Measurements from ENCODE around the gene SNURF.
A peak's percentile ranks its signal among the peaks of the same experiment; 100 is the strongest.
"Not testable (repeated sequence)": the region's sequence is repeated elsewhere in the genome, so short reads cannot be mapped to it uniquely, and the experiment has no call there.

SNURF gene, protein sequence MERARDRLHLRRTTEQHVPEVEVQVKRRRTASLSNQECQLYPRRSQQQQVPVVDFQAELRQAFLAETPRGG

DNA sequence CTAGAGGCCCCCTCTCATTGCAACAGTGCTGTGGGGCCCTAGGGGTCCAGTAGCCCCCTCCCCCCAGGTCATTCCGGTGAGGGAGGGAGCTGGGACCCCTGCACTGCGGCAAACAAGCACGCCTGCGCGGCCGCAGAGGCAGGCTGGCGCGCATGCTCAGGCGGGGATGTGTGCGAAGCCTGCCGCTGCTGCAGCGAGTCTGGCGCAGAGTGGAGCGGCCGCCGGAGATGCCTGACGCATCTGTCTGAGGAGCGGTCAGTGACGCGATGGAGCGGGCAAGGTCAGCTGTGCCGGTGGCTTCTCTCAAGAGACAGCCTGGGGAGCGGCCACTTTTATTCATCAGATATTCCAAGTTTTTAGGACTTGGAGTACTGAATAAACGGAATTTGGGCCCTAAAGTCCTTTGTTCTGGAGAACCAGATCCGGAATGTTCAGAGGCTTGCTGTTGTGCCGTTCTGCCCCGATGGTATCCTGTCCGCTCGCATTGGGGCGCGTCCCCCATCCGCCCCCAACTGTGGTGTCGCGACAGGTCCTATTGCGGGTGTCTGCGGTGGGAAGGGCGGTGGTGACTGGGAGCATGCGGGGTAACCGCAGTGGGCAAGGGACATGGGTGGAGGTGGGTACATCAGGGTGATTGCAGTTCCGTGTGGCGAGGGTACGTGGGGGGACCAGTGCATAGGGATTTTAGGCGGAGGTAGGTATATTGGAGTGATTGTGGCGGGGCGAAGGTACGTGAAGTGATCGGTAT, at the start of gene SNURF, which contains the start of gene SNRPN:
Gene SNURF, plus strand, starts transcription at position 205 of the 748 bp plus-strand sequence. Its CDS starts 62 bp downstream, at position 267.
Gene SNRPN, plus strand, starts transcription at position 205 of the 748 bp plus-strand sequence. CDS start 19,467 bp downstream, outside the sequence.
- DNase-seq (ENCODE audit: extremely low read depth, low read depth) = peak; percentile 28
- TF ChIP-seq, protein P1, sequence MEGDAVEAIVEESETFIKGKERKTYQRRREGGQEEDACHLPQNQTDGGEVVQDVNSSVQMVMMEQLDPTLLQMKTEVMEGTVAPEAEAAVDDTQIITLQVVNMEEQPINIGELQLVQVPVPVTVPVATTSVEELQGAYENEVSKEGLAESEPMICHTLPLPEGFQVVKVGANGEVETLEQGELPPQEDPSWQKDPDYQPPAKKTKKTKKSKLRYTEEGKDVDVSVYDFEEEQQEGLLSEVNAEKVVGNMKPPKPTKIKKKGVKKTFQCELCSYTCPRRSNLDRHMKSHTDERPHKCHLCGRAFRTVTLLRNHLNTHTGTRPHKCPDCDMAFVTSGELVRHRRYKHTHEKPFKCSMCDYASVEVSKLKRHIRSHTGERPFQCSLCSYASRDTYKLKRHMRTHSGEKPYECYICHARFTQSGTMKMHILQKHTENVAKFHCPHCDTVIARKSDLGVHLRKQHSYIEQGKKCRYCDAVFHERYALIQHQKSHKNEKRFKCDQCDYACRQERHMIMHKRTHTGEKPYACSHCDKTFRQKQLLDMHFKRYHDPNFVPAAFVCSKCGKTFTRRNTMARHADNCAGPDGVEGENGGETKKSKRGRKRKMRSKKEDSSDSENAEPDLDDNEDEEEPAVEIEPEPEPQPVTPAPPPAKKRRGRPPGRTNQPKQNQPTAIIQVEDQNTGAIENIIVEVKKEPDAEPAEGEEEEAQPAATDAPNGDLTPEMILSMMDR (IDR thresholded peaks at IDR 0.05; ENCODE audit: low read depth, low read length) = no peak

DNA sequence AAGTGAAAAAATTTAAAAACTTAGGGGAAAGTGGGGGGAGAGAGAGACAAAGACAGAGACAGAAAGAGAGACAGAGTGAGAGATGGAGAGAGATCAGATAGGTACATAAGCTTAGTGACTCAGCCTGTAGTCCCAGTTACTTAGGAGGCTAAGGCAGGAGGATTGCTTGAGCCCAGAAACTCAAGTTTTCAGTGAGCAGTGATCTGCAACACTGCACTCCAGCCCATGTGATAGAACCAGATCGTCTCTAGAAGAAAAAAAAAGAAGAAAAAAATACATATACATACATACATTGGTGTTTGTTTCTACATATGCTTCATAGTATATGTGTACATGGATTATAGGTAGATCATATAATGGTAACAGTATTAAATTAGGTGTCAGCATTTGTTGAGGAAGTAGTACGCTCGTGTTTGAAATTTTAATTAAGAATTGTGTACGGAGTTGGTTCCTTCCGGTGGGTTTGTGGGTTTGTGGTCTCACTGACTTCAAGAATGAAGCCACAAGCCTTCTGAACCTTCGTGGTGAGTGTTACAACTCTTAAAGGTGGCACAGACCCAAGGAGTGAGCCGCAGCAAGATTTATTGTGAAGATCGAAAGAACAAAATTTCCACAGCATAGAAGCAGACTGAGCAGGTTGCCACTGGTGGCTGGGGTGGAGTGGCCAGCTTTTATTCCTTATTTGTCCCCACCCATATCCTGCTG, 38.3 kb upstream of the SNURF start:
- TF ChIP-seq, protein P1 (IDR thresholded peaks at IDR 0.05; ENCODE audit: low read depth, low read length) = no peak
- no peak for DNase-seq (ENCODE audit: extremely low read depth, low read depth)

DNA sequence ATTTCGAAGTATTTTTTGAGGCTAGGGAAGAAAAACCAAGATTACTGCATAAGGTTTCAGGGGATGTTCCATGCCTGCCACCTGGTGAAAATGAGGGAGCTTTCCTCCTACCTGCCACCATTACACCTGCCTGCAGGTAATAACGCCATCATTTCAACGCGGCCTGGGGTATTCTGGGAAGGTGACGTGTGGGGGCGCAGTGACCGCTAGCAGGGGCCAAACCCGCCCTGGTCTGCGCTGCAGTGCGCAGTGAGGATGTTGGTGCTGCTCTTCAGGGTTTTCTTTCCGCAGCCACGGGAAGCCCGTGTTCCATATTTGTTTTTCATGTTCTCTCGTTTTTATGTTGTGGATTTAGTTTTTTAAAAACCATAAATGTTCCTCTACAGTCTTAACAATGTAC, 37.4 kb upstream of the SNURF start:
- TF ChIP-seq, protein P1 (IDR thresholded peaks at IDR 0.05; ENCODE audit: low read depth, low read length) = no peak
- no peak for DNase-seq (ENCODE audit: extremely low read depth, low read depth)

DNA sequence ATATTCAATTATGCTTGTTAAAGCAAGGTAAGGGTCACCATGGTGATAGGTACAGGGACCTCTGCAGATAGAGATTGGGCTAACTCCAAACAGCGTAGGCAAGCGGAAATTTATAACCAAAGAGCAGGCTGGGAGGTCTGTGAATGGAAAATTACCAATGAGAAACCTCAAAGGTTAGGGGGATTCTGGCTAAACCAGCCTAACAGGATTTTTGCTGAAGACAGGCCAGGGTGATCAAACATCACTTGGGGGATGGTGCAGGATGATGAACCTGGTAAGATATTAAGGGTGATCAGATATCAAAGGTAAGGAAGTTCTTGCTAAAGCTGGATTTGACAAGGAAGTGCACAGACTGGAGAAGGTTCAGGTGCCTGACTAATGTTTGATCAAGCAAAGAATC, 35.3 kb upstream of the SNURF start:
- no peak for DNase-seq (ENCODE audit: extremely low read depth, low read depth)
- TF ChIP-seq, protein P1 (IDR thresholded peaks at IDR 0.05; ENCODE audit: low read depth, low read length) = no peak

DNA sequence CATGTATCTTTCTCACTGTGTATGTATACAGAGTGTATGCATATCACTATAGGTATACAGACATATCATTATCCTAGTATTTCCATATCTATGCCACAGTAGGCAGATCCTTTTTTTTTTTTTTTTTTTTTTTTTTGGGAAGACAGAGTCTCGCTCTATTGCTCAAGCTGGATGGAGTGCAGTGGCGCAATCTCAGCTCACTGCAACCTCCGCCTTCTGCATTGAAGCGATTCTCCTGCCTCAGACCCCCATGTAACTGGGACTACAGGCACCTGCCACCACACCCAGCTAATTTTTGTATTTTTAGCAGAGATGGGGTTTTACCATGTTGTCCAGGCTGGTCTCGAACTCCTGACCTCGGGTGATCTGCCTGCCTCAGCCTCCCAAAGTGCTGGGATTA, 32.0 kb upstream of the SNURF start:
- not testable (repeated sequence) for DNase-seq (ENCODE audit: extremely low read depth, low read depth)

DNA sequence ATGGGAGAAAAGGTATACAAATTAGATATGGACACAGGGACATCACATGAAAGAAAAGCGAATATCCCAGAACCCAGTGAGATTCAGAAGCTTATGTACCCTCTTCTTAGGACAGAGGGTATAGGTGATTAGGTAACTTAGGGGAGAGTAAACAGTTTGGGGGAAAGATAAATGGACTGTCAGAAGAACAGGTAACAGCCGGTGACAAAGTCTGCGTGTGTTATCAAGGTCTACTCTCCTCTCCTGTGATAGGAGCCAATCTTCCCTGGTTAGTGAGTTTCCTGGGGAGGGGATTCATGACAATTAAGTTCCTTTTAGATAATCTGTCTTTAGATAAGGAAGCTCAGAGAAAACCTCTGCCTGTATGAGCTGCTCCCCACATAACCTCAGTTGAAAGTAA, 30.6 kb upstream of the SNURF start:
- no peak for DNase-seq (ENCODE audit: extremely low read depth, low read depth)
- TF ChIP-seq, protein P1 (IDR thresholded peaks at IDR 0.05; ENCODE audit: low read depth, low read length) = no peak

DNA sequence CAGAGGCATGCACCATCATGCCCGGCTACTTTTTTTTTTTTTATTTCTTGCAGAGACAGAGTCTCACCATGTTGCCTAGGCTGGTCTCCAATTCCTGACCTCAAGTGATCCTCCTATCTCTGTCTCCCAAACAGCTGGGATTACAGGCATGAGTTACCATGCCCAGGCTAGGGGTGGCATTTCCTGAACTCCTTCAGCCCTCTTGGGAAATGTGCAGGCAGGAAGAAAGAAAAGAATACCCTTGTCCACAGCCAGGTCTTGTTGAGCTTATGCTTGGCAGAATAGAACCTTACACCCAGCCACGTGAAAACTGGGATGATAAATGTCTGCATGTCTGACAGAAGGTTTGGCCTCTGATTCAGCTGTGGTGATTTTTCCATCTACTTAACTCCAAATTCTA, 30.2 kb upstream of the SNURF start:
- no peak for DNase-seq (ENCODE audit: extremely low read depth, low read depth)
- TF ChIP-seq, protein P1 (IDR thresholded peaks at IDR 0.05; ENCODE audit: low read depth, low read length) = no peak

DNA sequence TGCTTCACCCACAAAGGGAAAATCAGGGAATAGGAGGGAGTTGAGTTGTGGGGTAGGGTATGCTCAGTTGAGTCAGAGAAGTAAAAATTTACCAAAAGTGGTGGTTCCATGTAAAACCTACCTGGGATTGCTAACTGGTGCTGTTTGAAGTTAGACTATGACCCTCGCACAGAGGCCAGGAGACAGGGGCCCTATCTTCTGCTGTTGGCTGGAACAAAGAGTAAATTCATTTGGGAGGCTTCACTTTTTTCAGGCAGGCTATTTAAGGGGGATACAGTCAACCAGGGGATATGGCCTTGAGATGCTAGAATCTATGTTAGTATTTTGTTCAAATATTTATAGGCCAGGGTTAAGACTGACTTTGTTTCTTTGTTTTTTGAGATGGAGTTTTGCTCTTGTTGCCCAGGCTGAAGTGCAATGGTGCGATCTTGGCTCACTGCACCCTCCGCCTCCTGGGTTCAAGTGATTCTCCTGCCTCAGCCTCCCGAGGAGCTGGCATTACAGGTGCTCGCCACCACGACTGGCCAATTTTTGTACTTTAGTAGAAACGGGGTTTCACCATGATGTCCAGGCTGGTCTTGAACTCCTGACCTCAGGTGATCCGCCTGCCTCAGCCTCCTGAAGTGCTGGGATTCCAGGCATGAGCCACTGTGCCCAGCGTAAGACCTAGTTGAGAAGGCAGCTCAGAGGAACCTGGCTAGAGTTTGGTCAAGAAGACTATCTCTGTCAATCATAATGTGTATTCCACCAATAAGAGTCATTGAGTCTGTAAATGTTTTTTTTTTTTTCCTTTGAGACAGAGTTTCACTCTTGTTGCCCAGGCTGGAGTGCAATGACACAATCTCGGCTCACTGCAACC, 22.7 kb upstream of the SNURF start:
- not testable (repeated sequence) for DNase-seq (ENCODE audit: extremely low read depth, low read depth)
